ENCODE measurements around the gene NIP7.

The NIP7 gene

DNA sequence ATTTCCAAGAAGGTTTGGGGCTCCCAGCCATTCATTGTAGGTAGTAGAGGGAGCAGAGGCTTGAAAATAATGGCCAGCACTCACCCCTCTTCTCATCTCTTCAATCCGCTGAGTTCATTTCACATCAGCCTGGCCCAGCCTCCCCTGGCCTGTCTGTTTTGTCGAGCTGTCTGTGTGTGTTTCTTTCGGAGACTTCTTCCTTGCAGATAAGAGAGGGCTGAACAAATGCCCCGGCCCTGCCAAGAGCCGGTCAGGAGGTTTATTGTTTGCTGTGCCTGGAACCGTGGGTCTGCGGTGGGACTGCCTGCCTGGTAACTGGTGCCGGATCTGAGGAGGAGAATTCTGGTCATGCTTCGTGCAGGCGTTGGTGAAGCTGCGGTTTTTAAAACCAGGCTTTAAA is 25.0 kb upstream of the NIP7 start:
- peaks cover 55% of the 10 kb centered on the region for H3K36me3 ChIP-seq (ENCODE audit: insufficient read depth, low read length)
- no peaks in the 10 kb centered on the region for H3K9me3 ChIP-seq (ENCODE audit: low read length)
- no peaks in the 10 kb centered on the region for H3F3A ChIP-seq (ENCODE audit: insufficient read depth, low read length)
- H2AFZ ChIP-seq (ENCODE audit: low read length) = no peak overlapping the region
- TF ChIP-seq CTCF (IDR thresholded peaks at IDR 0.05; ENCODE audit: low read length) = no peak
- TF ChIP-seq EZH2 (IDR thresholded peaks at IDR 0.05; ENCODE audit: borderline replicate concordance, low read length) = no peak
- H3K4me3 ChIP-seq (ENCODE audit: low read depth, low read length, poor library complexity, severe bottlenecking) = no peak overlapping the region
- peaks cover 10% of the 10 kb centered on the region for H3K4me1 ChIP-seq (ENCODE audit: insufficient read depth, low read length, severe bottlenecking)
- H3K9me2 ChIP-seq (ENCODE audit: low read depth, low read length) = no peaks in the 10 kb centered on the region
- H3K4me2 ChIP-seq (ENCODE audit: low read length) = no peak overlapping the region
- H3K9ac ChIP-seq (ENCODE audit: low read length) = no peak overlapping the region
- H4K20me1 ChIP-seq (ENCODE audit: insufficient read depth, low read length) = no peaks in the 10 kb centered on the region
- H3K79me2 ChIP-seq (ENCODE audit: insufficient read depth, low read length) = peaks cover 8% of the 10 kb centered on the region
- no peak overlapping the region for H3K27ac ChIP-seq (ENCODE audit: low read depth, low read length, poor library complexity, severe bottlenecking)
- no peaks in the 10 kb centered on the region for H3K27me3 ChIP-seq (ENCODE audit: insufficient read depth, low read length)

DNA sequence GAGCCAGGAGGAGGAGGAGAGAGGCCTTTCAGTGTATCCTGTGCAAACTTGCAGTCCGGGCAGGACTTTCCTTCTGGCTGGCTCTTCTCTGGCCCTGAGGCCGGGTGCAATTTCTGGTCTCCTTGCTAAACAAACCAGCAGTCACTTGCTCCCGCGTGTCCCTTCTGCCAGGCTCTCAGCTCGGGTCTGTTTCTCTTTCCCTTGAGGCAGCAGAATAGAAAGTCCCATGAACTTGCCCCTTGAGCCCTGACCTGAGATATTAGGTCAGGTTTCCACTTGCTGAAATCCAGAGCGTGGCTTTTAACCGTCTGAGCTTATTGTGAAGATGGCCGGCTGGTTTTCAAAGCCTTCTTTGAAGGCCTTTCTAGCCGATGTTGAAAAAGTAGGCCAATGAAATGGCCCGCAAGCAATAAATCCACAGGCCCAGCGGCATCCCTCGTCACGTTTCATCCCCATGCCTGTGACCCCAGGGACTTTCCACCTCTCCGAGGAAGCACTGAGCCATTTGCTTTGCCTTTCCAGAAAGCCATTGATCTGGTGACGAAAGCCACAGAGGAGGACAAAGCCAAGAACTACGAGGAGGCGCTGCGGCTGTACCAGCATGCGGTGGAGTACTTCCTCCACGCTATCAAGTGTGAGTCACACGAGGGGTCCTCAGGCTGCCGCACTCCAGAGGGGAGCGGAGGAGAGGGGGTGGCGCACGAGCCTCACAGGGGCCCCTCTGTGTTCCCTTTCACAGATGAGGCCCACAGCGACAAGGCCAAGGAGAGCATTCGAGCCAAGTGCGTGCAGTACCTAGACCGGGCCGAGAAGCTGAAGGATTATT is 23.9 kb upstream of the NIP7 start:
- Histone ChIP-seq H4K20me1 (ENCODE audit: insufficient read depth, low read length) (no peaks in the 10 kb centered on the region), H3K79me2 (ENCODE audit: insufficient read depth, low read length) (peaks cover 8% of the 10 kb centered on the region), H3K9me3 (ENCODE audit: low read length) (no peaks in the 10 kb centered on the region), H3K4me2 (ENCODE audit: low read length) (no peak overlapping the region), H3K4me1 (ENCODE audit: insufficient read depth, low read length, severe bottlenecking) (peaks cover 6% of the 10 kb centered on the region), H3K27me3 (ENCODE audit: insufficient read depth, low read length) (no peaks in the 10 kb centered on the region), H2AFZ (ENCODE audit: low read length) (no peak overlapping the region), H3K27ac (ENCODE audit: low read depth, low read length, poor library complexity, severe bottlenecking) (no peak overlapping the region), H3K9me2 (ENCODE audit: low read depth, low read length) (no peaks in the 10 kb centered on the region), H3K36me3 (ENCODE audit: insufficient read depth, low read length) (peaks cover 67% of the 10 kb centered on the region), H3F3A (ENCODE audit: insufficient read depth, low read length) (no peaks in the 10 kb centered on the region), H3K4me3 (ENCODE audit: low read depth, low read length, poor library complexity, severe bottlenecking) (no peak overlapping the region), H3K9ac (ENCODE audit: low read length) (no peak overlapping the region)
- TF ChIP-seq CTCF (IDR thresholded peaks at IDR 0.05; ENCODE audit: low read length) = no peak
- TF ChIP-seq EZH2 (IDR thresholded peaks at IDR 0.05; ENCODE audit: borderline replicate concordance, low read length) = no peak

DNA sequence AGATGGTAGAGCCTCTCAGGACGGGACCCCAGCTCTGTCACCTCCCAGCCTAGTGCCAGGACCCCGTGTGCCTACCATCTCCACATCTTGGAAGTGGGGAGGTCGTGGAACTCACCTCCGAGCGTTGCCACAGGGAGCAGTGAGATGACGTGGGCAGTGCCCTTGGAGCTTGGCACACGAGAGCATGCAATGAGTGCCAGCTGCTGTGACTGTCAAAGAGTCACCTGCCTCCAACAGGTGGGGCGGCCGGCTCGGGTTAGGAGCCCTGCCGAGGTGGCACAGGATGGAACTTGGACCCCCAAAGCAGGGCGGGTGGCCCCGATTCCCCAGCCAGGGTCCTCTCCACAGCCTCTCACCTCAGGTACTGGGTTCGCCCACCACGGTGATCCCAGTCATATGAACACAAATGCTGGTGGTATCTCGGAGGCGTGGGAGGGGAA is 23.0 kb upstream of the NIP7 start:
- peaks cover 5% of the 10 kb centered on the region for H3K4me1 ChIP-seq (ENCODE audit: insufficient read depth, low read length, severe bottlenecking)
- no peaks in the 10 kb centered on the region for H3K27me3 ChIP-seq (ENCODE audit: insufficient read depth, low read length)
- peaks cover 76% of the 10 kb centered on the region for H3K36me3 ChIP-seq (ENCODE audit: insufficient read depth, low read length)
- no peak overlapping the region for H3K9ac ChIP-seq (ENCODE audit: low read length)
- no peak overlapping the region for H2AFZ ChIP-seq (ENCODE audit: low read length)
- no peak overlapping the region for H3K4me2 ChIP-seq (ENCODE audit: low read length)
- no peaks in the 10 kb centered on the region for H3F3A ChIP-seq (ENCODE audit: insufficient read depth, low read length)
- H3K4me3 ChIP-seq (ENCODE audit: low read depth, low read length, poor library complexity, severe bottlenecking) = no peak overlapping the region
- H3K27ac ChIP-seq (ENCODE audit: low read depth, low read length, poor library complexity, severe bottlenecking) = no peak overlapping the region
- no peaks in the 10 kb centered on the region for H3K9me3 ChIP-seq (ENCODE audit: low read length)
- H3K9me2 ChIP-seq (ENCODE audit: low read depth, low read length) = no peaks in the 10 kb centered on the region
- TF ChIP-seq CTCF (IDR thresholded peaks at IDR 0.05; ENCODE audit: low read length) = no peak
- TF ChIP-seq EZH2 (IDR thresholded peaks at IDR 0.05; ENCODE audit: borderline replicate concordance, low read length) = no peak
- H4K20me1 ChIP-seq (ENCODE audit: insufficient read depth, low read length) = no peaks in the 10 kb centered on the region
- peaks cover 8% of the 10 kb centered on the region for H3K79me2 ChIP-seq (ENCODE audit: insufficient read depth, low read length)
